Left renal cortex interstitium (tissue), 4 donors: ENCODE results near the gene TM4SF1. TPM values are rescaled to one million over a fixed set of nuclear protein-coding genes. Genes with fewer than 3 reads are reported as not detected.

Experiments
- DNase-seq, 4 donors: peaks; one replicate each; pipeline ENCODE4 v3.0.0-alpha.2; 2013; ENCODE audit warnings: low read depth in 4 of 4, low spot score in 2 of 4, missing footprints in 1 of 4
- polyA plus RNA-seq, 4 donors: library from polyadenylated mRNA; unstranded; fragments of 120-200 nt; gene quantifications; one replicate each; pipeline ENCODE4 v1.2.1, GENCODE V29; 2013; ENCODE audit not compliant: insufficient read length in 4 of 4

TM4SF1 gene
- polyA plus RNA-seq, 4 donors, result 51.6 to 76.7 (median 58.4) TPM

GRCh38 chr3:149376718-149377407, 586 bp downstream of the TM4SF1 start:
- DNase-seq, result peak in 1 of 4 donors; percentile 29

GRCh38 chr3:149375501-149376196, 1.8 kb downstream of the TM4SF1 start:
- DNase-seq, result no peak

- no peak for DNase-seq
Measured at GRCh38 chr3:149374793-149375500, 2.5 kb downstream of the TM4SF1 start.

GRCh38 chr3:149374391-149374790, 3.1 kb downstream of the TM4SF1 start:
- no peak for DNase-seq

- DNase-seq, result no peak
Measured at GRCh38 chr3:149373235-149374125, 4.0 kb downstream of the TM4SF1 start.

GRCh38 chr3:149371723-149372114, 5.7 kb downstream of the TM4SF1 start:
- no peak for DNase-seq

- DNase-seq, result no peak
Measured at GRCh38 chr3:149371001-149371722, 6.3 kb downstream of the TM4SF1 start.

- no peak for DNase-seq
Measured at GRCh38 chr3:149369991-149370866, 7.2 kb downstream of the TM4SF1 start.

GRCh38 chr3:149368674-149369497, 8.6 kb downstream of the TM4SF1 start:
- no peak for DNase-seq

GRCh38 chr3:149368201-149368673, 9.2 kb downstream of the TM4SF1 start:
- DNase-seq, result no peak

GRCh38 chr3:149366941-149367840, 10.3 kb downstream of the TM4SF1 start:
- no peak for DNase-seq

GRCh38 chr3:149366031-149366430, 11.4 kb downstream of the TM4SF1 start:
- no peak for DNase-seq

- no peak for DNase-seq
Measured at GRCh38 chr3:149364624-149365023, 12.8 kb downstream of the TM4SF1 start.

GRCh38 chr3:149363053-149363452, 14.4 kb downstream of the TM4SF1 start:
- no peak for DNase-seq

- DNase-seq, result no peak
Measured at GRCh38 chr3:149362366-149362765, 15.1 kb downstream of the TM4SF1 start.

- no peak for DNase-seq
Measured at GRCh38 chr3:149356630-149357029, 20.8 kb downstream of the TM4SF1 start.

GRCh38 chr3:149356044-149356592, 21.3 kb downstream of the TM4SF1 start:
- no peak for DNase-seq
